ENCODE results near the gene CTXN2.

DNA sequence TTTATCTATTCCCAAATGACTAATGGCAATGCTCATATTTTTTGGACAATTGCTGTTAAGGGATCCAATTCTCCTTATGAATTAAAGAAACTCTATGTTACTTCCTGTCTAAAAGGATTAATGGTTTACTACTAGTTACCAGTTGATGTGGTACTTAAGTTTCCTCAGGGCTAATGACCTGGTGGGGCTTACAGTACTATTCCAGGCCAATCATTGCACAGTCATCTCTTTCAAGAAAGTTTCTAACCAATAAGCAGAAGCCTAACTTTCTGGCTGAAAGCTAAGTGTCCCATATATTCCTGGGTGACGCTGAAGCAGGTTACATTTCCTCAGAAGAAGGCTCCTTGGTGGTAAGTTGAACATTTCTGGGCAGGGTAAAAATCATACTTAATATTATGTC is 14.5 kb downstream of the CTXN2 start, which contains the start of gene SLC12A1:
- TF ChIP-seq, protein P1, sequence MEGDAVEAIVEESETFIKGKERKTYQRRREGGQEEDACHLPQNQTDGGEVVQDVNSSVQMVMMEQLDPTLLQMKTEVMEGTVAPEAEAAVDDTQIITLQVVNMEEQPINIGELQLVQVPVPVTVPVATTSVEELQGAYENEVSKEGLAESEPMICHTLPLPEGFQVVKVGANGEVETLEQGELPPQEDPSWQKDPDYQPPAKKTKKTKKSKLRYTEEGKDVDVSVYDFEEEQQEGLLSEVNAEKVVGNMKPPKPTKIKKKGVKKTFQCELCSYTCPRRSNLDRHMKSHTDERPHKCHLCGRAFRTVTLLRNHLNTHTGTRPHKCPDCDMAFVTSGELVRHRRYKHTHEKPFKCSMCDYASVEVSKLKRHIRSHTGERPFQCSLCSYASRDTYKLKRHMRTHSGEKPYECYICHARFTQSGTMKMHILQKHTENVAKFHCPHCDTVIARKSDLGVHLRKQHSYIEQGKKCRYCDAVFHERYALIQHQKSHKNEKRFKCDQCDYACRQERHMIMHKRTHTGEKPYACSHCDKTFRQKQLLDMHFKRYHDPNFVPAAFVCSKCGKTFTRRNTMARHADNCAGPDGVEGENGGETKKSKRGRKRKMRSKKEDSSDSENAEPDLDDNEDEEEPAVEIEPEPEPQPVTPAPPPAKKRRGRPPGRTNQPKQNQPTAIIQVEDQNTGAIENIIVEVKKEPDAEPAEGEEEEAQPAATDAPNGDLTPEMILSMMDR (IDR thresholded peaks at IDR 0.05; ENCODE audit: low read depth, low read length, poor library complexity, severe bottlenecking) = no peak
- no peak for TF ChIP-seq EZH2phosphoT487 (IDR thresholded peaks at IDR 0.05; ENCODE audit: borderline replicate concordance, low read length)

All from DOHH2 (cell line).